WI38 (cell line): Measurements from ENCODE around the gene IFRD1.
"Not testable (repeated sequence)": the region's sequence is repeated elsewhere in the genome, so short reads cannot be mapped to it uniquely, and the experiment has no call there.

Experiments
- H3K4me3 ChIP-seq: 2 replicates; pipeline ENCODE4 v1.5.1; 2011; ENCODE audit warnings: low read depth, mild to moderate bottlenecking, control low read depth, low read length
- CTCF ChIP-seq: IDR thresholded peaks from 2 replicates; pipeline ENCODE4 v1.5.1; 2012; ENCODE audit warnings: low read depth, mild to moderate bottlenecking, control low read depth, low read length

Gene IFRD1

GRCh38 chr7:112508404-112508803 lies 58.1 kb downstream of the IFRD1 start:
- no peak for TF ChIP-seq CTCF
- H3K4me3 ChIP-seq: no peak overlapping the region

- no peak for TF ChIP-seq CTCF
- no peak overlapping the region for H3K4me3 ChIP-seq
Measured at GRCh38 chr7:112509402-112509801, 59.1 kb downstream of the IFRD1 start.

GRCh38 chr7:112510001-112510742 lies 59.9 kb downstream of the IFRD1 start:
- TF ChIP-seq CTCF: no peak
- no peak overlapping the region for H3K4me3 ChIP-seq

DNA sequence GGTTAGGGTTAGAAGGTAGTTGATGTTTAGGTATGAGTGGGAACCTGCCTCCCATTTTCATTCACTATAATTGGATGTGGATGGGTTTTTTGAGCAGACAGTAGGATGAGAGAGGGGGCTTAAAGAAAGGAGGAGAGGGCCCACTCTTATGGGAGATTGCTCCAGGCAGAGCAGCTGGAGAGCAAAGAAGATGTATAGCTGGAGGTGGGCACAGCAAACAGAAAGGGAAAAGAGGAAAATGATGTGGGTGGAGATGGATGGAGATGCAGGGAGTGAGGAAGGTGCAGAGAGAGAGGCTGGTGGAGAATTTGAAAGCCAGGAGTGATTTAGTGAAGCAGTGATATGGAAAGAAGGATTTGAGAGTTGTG lies 60.5 kb downstream of the IFRD1 start:
- no peak for TF ChIP-seq CTCF
- H3K4me3 ChIP-seq: no peak overlapping the region

DNA sequence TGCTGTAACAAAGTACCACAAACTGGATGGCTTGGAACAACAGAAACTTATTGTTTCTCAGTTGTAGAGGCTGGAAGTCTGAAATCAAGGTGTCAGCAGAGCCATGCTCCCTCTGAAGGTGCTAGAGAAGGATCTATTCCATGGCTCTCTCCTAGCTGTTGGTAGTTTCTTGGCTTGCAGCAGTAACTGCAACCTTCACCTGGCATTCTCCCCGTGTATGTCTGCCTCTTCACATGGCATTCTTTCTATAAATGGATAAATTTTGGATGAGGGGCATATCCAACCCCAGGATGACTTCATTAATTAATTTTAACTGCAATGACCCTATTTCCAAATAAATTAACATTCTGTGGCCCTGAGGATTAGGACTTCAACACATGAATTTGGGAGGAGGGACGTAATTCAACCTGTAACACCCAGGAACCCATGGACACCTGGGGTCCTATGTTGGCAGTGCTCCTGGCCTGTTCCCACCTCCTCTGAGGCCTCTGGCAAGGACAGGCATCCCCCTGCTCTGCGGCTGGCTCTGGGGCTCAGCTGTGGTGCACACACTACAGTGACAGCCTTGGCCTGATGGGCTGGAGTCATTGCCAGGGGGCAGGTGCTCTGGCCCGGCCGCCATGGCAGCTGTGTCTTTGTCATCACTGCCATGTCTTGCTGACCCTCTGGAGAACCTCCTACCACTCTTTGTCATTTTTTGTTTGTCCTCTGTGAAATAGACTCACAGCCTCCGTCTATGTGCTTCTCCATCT lies 61.4 kb downstream of the IFRD1 start:
- H3K4me3 ChIP-seq: no peak overlapping the region
- no peak for TF ChIP-seq CTCF

DNA sequence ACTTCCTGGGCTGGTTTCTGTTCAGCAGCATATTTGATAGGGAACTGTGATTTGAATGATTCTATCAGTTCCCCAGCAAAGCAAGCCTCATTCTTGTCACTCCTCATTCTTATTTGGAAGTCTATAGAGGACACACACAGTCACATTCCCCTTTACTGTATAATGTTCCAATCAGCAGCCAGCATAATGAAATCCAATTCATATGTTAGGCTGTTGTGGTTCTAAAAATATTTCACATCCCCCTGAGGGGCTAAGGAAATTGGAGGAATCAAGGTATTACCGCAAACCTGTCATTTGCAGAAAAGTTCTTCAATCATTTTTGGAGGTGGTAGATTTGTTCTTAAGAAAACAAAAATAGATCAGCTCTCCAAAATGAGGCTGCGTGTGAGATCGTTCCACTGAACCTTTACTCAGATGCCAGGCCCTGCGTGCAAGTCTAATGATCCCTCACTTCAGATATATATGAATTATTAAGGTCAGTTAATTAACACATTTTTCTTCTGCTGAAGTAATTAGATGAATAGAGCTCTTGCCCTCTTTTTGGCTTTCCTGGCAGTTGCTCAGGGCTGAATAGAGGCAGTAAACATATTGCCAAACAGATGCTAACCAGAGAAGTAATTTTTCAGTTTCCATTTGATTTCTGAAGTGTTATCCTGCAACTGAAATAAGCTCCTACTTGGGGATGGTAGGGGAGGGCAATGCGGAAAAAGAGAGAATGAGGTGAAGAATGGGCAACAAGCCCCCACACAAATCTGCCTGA lies 62.4 kb downstream of the IFRD1 start:
- TF ChIP-seq CTCF: no peak
- H3K4me3 ChIP-seq: no peak overlapping the region

DNA sequence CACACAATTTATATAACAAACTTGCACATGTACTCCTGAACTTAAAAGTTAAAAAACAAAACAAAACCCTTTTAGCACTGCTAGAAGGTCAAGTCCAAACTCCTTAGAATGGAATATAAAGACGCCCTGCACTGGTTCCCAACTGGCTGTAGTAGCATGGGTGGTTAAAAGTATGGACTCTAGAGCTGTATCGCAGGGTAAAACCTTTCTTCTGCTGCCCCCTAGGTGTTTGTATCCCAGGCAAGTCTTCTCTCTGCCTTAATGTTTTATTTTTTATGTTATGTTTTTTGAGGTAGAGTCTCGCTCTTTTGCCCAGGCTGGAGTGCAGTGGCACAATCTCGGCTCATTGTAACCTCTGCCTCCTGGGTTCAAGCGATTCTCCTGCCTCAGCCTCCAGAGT lies 65.7 kb downstream of the IFRD1 start:
- no peak overlapping the region for H3K4me3 ChIP-seq
- 0 out of 2 replicates have a peak, but pooled peaks have one; percentile 6 for TF ChIP-seq CTCF

GRCh38 chr7:112516418-112516817 lies 66.2 kb downstream of the IFRD1 start:
- H3K4me3 ChIP-seq: not testable (repeated sequence)
